Measurements from ENCODE around the gene DOLK.

DOLK gene

DNA sequence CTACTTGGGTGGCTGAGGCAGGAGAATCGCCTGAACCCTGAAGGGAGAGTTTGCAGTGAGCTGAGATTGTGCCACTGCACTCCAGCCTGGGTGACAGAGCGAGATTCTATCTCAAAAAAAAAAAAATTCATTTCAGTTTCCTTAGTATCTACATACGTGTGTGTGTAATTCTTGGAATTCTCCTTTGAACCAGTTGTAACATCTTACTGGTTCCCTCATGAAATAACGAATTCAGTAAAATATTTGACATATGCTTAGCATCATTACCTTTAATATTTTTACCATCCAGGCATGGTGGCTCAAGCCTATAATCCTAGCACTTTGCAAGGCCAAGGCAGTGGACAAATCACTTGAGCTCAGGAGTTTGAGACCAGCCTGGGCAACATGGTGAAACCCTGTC is 17.8 kb downstream of the DOLK start:
- DNase-seq: no peak

DNA sequence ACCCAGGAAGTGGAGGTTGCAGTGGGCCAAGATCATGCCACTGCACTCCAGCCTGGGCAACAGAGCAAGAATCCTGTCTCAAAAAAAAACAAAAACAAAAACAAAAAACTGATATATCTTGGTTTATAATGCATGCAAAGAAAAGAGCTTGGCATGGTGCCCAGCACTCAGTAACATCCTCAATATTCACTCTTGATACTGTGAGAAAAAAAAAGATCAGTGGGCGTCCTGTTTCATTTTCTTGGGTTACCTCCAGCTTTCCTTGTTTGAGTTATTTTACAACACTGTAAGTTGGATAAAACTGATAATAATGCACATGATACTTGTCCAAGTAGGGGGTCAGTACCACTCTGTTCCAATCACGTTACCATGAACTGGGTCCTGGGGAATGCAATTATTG is 18.8 kb downstream of the DOLK start:
- no peak for DNase-seq

DNA sequence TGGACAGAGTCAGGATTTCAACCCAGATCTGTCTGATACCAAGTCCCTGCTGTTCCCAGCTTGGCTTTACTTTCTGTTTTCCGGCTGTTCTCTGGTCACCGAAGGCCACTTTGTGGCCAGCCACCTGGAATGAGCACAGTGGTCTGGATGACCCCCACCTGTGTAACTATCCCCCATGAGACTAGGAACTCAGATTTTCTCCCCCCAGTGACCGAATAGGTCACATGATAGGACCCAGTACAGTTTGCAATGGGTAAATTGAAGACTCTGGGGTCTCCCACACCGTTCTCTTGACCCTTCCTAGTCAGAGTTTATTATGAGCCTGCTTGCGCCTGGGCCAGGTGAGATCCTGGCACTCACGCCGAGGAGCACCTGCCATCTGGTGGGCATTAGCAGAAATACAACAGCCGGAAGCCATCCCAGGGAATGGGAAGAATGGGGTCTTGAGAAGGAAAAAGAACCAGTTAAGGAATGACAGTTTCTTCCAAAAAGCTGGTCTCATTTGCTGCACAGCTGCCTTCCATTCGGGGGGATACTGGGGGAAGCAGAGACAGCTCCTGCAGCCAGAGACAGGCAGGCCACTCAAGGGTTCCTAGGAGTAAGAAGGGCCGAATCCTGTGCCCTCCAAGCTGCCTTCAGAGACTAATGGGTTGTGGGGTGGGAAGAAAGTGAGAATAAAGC is 19.5 kb downstream of the DOLK start:
- DNase-seq: no peak

DNA sequence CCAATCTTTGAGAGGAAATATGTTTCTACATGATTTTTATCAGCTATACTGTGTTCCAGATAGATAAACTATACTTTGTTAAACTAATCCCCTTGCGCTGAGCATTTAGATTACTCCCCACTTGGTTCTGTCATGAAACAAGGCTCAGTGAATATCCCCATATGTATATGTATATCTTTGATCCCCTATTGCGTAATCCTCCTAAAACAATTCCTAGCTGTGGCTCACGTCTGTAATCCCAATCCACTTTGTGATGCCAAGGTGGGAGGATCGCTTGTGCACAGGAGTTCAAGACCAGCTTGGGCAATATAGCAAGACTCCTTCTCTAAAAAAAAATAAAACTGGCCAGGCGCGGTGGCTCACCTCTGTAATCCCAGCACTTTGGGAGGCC is 23.9 kb downstream of the DOLK start:
- DNase-seq: no peak

DNA sequence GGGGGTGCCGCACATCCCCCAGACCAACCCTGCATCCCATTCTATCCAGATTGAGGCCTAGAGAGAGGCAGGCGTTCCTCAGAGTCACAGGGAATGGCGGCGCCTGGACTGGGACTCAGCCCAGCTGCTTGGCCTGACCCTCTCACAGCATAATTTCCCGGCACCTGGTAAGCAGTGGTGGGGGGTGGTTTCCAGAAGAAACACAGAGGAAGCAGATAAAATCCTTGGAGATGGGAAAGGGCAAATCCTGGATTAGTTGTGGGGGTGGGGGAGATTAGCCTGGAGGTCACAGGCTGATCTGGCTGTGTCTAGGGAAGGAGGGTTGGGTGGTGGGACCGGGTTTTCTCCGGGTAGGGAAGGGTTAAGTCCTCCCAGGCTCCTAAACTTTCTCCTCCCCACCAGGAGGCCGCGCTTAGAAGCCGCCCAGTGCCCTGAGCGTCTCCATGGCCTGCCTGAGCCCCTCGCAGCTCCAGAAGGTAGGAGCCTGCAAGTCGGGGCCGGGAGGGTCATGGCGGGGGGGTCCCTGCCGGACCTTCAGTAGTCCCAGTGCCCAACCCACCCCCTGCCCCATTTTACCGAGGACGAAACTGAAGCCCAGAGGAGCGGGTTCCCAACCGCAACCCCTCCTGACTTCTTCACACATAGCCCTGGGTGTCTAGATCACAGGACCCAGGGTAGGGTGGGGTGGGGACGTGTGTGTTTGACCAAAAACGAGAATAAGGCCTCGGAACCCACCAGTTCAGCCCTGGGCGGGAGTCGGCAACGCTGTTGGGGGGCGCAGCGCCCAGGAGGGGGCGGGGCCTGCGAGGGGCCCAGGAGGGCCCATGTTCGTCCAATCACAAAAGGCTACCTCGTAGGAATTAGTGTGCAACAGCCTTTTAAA is 25.3 kb downstream of the DOLK start:
- no peak for DNase-seq

DNA sequence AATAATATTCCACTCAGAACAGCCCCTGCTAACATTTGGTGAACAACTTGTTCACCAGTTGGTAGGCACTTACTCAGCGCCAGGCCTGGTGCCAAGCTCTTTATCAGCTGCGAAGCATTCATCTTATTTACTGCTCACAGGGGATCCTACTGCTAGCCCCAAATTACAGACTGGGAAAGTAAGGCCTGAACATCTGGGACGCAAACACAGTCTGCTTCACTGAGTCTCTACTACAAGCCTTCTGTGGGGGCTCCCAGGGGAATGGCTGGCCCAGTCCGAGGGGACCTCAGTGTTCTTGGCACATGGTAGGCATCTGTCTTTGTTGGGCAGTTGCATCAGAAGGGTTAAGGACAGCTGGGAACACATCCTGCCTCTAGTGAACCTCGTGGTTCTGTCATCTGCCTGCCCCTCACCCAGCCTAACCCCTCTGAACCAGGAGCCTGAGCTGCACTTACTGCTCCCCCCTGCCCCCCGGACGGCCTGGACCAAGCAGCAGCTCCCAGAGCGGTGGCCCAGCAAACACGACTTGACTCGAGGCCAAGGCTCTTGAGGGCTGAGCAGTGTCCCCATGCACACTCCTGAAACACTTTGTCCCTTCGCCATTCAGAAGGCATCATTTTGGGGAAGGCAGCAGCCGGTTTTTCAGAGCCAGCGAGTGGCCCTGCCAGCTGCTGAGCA is 26.9 kb downstream of the DOLK start, which contains the start of gene PHYHD1:
Gene PHYHD1, plus strand, starts transcription at position 602 of the 678 bp plus-strand sequence. CDS start 1,342 bp downstream, outside the sequence.
- no peak for DNase-seq

DNA sequence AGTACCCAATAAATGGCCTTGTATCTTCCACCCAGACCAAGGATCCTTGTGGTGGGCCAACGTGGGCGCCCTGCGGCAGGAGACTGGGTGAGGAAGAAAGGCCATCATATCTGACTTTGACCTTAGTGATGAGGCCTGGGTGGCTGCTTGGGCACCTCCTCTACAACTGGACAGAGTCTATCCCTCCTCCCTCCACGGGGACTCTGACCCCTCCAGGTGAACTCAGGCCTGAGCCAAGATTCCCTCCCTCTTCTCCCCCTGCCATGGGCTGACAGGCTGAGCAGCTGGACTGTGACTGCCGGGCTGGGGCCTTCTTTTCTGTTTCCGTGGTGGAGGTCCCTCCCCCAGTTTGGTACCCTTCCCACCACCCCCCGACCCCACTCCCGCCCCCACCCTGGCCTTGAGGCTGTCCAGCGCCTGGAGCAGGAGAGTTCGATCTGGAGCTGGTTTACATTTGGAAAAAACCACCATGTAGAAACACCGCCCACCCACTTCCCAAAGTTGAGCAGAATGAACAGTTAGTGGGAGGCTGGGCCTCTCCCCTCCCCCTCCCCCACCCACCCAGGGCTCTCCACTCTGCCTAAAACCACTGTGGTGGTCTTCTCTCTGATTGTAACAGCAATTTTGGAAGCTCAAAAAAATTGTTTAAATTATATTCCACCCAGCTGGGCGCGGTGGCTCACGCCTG is 27.9 kb downstream of the DOLK start:
- DNase-seq: no peak

DNA sequence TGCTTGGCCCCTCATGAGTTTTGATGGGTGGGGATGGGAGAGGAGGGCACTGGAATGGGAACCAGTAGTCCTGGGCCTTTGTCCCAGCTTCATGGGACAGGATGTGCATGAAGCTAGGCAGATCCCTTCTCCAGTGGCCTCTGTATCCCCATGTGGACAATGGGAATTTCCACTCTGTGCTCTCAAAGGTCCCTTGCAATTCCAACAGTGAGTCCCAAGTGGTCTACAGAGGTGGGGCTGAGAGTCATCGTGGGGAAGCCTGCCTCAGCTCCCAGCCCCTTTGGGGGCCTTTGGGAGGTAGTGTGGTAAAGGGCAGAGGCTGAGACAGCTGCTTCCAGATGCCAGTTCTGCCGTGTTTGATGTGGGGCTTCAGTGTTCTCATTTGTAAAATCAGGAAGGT is 28.5 kb downstream of the DOLK start:
- no peak for DNase-seq

DNA sequence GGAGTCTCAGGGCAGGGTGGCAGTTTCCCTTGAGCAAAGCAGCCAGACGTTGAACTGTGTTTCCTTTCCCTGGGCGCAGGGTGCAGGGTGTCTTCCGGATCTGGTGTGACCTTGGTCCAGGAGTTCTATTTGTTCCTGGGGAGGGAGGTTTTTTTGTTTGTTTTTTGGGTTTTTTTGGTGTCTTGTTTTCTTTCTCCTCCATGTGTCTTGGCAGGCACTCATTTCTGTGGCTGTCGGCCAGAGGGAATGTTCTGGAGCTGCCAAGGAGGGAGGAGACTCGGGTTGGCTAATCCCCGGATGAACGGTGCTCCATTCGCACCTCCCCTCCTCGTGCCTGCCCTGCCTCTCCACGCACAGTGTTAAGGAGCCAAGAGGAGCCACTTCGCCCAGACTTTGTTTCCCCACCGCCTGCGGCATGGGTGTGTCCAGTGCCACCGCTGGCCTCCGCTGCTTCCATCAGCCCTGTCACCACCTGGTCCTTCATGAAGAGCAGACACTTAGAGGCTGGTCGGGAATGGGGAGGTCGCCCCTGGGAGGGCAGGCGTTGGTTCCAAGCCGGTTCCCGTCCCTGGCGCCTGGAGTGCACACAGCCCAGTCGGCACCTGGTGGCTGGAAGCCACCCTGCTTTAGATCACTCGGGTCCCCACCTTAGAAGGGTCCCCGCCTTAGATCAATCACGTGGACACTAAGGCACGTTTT is 30.1 kb downstream of the DOLK start:
- no peak for DNase-seq

DNA sequence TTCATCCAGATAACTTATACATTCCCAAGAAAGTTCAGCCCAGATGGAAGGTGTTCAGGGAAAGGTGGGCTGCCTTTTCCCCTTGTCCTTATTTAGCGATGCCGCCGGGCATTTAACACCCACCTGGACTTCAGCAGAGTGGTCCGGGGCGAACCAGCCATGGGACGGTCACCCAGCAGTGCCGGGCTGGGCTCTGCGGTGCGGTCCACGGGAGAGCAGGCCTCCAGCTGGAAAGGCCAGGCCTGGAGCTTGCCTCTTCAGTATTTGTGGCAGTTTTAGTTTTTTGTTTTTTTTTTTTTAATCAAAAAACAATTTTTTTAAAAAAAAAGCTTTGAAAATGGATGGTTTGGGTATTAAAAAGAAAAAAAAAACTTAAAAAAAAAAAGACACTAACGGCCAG is 30.7 kb downstream of the DOLK start:
- no peak for DNase-seq

DNA sequence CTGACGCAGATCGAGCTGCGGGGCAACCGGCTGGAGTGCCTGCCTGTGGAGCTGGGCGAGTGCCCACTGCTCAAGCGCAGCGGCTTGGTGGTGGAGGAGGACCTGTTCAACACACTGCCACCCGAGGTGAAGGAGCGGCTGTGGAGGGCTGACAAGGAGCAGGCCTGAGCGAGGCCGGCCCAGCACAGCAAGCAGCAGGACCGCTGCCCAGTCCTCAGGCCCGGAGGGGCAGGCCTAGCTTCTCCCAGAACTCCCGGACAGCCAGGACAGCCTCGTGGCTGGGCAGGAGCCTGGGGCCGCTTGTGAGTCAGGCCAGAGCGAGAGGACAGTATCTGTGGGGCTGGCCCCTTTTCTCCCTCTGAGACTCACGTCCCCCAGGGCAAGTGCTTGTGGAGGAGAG is 31.2 kb downstream of the DOLK start:
- DNase-seq: no peak

DNA sequence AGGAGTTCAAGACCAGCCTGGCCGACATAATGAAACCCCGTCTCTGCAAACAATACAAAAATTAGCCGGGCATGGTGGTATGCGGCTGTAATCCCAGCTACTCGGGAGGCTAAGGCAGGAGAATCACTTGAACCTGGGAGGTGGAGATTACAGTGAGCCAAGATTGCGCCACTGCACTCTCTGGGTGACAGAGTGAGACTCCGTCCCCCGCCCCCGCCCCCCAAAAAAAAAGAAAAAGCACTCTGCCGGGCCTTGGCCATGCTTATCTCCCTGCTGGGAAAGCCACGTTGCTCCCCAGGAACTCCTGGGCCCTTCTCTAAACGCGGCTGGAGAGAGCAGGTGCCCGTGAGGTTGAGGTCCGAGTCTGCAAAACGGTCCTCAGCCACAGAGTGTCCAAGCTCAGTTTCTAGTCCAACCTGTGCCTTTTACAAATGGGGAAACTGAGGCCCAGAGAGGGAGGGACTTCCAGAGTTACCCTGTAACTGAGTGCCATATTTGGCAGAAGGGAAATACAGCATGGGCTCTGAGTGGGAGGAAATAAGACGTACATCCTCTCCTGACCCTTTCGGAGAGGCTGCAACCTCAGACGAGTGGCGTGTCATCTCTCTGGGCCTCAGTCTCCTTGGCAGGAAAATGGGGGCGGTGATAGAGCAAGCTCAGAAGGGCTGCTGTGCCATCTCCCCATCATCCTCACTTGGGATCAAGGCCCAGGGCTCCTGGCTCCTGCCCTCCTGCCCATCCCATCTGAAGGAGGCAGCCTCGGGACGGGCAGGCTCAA is 33.2 kb downstream of the DOLK start:
- no peak for DNase-seq

DNA sequence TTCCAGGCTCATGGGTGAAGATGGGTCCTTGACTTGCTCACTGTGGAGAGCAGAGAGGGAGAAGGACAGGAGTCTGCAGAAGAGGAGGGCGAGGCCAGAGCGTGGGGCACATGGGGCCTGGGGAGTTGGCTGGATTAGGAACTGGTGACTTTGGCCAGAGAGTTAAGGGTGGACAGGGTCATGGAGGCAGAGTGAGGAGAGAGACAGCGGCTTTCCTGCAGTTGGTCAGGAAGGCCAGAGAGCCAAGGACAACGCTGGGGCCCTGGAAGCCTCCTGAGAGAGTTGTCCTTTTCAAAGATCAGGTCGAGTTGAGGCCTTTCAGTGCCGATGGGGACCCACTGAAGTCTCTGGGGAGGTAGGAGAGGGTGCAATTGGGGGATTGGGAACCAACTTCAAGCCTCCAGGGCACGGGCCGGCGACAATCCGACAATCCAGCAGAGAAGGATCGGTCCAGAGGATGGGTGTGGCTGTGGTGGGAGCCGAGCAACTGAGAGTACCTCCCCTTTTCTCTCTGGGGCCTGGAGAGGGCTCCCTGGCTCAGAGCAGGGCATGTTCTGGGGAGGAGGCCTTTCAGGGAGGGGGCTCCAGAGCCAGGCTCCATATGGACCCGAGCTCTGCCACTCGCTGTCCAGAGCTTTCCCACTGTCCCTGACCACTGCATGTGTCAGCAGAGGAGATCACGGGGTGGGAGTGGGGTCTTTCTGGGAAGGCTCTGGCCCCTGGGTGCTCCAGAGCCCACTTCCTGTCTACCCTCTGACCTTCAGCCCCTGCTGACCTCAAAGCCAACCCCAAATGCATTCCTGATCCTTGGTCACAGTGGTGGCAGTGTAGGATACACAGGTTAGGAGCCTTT is 34.1 kb downstream of the DOLK start:
- no peak for DNase-seq

DNA sequence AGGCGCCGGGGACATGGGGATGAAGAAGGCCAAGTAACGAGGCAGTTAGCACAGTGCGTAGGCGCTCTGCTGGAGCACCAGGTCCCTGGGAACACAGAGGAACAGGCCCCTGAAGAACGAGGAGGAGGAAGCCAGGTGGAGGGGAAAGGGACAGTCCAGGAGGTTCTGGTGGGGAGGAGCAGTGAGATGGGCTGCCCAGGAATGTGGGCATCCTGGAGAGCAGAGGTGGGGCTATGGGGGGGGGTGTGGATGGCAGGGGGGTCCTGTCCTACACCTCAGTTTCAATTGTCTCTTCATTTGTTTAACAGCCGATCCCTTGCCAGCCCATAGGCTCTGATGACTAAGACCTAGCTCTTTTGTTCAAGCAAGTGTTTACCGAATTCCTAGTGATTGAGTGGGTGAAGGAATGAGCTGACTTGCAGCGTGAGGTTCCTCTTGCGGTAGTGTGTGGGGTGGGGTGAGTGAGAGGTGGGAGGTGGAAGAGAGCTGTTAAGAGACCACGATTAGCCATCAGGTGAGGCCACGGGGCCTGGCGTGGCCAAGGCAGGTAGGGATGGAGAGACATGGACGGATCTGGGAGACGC is 35.0 kb downstream of the DOLK start:
- no peak for DNase-seq

DNA sequence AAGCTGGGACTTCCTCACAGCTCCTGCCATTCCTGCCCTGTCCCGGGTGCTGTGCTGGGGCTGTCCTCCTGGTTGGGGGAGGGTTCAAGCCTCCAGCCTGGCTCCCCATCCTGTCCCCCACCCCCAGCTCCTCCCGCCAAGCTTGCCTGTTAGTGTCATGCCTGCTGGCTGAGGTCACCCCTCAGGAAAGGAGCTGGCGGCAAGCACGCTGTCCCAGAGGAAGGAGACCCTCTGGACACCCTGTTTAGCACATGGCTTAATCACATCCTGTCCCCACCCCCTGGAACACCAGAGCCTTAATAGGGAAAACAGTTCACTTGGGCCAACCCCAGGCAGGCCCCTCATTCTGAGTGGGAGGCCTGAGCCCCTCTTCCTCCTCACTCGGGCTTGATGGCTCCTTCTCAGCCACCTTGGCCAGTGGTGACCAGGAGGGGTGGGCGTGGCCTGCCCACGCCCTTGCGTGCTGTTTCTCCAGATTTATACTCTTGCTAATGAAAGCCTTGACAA is 35.8 kb downstream of the DOLK start:
- no peak for DNase-seq

DNA sequence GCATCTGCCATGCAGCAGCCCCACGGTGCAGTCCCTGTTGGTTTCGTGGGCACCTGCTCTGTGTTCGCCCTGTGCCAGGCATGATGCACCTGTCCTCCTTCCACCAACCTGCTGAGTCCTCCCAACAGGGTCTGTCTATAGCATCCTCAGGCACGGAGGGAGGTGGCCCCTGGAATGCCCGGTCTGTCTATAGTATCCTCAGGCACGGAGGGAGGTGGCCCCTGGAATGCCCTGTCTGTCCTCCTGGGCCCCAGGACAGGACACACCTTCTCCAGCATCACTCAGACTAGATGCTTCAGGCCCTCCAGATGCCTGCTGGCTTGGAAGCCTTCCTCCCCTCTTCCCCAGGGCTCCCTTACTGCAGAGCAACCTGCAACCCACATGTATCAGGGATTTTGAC is 36.5 kb downstream of the DOLK start:
- no peak for DNase-seq

DNA sequence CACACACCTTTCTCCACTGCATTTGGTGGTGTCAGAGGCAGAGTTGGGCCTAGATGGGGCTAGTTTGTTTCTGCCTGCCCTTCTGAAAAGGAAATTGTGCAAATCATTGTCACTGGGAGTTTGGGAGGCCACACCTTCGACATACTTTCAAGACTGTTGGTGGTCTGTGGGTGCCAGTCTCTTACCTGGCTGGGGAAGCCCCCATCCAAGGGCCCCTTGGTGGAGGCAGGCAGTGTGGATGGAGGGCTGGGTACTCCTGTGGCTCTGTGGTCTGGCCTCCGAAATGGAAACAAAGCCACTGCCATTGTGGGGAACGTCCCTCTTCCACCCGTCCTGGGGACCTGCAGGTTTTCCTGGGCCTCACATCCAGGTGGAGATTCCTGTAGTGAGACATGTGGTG is 37.5 kb downstream of the DOLK start:
- DNase-seq: no peak

DNA sequence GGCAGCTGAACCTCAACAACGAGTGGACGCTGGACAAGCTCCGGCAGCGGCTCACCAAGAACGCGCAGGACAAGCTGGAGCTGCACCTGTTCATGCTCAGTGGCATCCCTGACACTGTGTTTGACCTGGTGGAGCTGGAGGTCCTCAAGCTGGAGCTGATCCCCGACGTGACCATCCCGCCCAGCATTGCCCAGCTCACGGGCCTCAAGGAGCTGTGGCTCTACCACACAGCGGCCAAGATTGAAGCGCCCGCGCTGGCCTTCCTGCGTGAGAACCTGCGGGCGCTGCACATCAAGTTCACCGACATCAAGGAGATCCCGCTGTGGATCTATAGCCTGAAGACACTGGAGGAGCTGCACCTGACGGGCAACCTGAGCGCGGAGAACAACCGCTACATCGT is 39.0 kb downstream of the DOLK start:
- no peak for DNase-seq

DNA sequence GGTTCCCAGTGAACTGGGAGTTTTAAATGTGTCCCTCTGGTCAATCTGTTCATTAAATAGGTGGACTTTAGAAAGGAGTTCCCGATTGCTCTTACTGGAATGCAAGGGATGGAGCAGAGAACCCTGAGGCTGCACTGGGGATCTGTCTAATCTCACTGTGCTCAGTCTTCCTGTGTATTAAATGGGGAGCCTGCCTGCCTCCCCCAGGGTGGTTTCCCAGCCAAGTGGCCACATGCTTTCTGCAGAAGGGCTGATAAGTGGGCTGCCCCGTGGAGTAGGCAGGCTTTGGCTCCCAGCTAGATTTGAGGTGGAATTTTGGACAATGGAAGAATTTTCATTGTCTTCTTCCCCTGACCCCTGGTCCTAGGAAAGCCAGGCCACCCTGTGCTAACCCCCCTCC is 40.7 kb downstream of the DOLK start:
- no peak for DNase-seq

DNA sequence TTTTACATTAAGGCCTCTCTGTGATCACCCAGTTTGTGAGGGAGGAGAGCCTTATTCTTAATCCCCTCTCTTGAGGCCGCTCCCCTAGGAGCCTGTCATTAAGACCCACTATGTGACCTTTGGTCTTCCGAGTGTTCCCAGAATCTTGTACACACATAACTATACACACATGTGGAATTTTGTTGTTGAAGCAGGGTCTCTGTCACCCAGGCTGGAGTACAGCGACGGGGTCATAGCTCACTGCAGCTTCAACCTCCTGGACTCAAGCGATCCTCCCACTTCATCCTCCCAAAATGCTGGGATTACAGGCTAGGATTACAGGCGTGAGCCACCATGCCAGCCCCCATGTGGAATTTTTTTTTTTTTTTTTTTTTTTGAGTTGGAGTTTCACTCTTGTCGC is 41.4 kb downstream of the DOLK start:
- DNase-seq: no peak

Data from activated gamma-delta T cell (primary cell).